GM12891 (cell line): ENCODE measurements around the gene SPATA12.

Experiments used
- POLR2A ChIP-seq: IDR thresholded peaks from 2 replicates; pipeline ENCODE4 v1.6.1; 2011; ENCODE audit warnings: low read depth, low read length, control low read depth
- POLR2AphosphoS5 ChIP-seq: IDR thresholded peaks from 2 replicates; pipeline ENCODE4 v1.6.1; 2011; ENCODE audit warnings: low read depth, low read length, control low read depth
- SPI1 ChIP-seq: IDR thresholded peaks from 2 replicates; pipeline ENCODE4 v1.6.1; 2011; ENCODE audit warnings: low read depth, low read length, control low read depth
- TAF1 ChIP-seq: IDR thresholded peaks from 2 replicates; pipeline ENCODE4 v1.6.1; 2011; ENCODE audit warnings: low read depth, low read length, control low read depth

DNA sequence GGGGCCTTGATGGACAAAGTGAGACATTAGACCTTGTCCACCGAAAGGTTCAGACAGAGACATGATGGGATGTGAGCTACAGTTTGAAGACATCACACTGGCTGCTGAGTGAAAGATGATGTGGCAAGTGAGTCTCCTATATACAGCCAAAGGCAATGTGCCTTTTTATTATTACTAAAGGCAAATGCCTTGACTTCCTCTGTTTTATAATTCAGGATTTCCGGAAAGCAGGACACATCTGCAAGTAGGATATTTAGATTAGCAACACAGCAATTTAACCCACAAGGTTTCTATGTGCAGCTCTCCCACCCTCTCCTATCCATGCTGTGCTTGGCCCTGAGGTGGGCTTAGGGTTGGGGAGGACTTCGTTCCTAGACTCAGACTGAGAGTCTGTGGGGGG lies 20.7 kb downstream of the SPATA12 start:
- TF ChIP-seq TAF1 = no peak
- TF ChIP-seq SPI1 = no peak
- TF ChIP-seq POLR2AphosphoS5 = no peak
- no peak for TF ChIP-seq POLR2A
